GM12872 (cell line): Measurements from ENCODE around the gene ANKH.

Source experiments
- TF ChIP-seq, protein P1 (sequence below): IDR thresholded peaks from 3 replicates; pipeline ENCODE4 v1.5.1; 2011; ENCODE audit warnings: low read depth, mild to moderate bottlenecking, low read length, moderate library complexity; ENCODE audit not compliant: insufficient read depth

Gene ANKH

DNA sequence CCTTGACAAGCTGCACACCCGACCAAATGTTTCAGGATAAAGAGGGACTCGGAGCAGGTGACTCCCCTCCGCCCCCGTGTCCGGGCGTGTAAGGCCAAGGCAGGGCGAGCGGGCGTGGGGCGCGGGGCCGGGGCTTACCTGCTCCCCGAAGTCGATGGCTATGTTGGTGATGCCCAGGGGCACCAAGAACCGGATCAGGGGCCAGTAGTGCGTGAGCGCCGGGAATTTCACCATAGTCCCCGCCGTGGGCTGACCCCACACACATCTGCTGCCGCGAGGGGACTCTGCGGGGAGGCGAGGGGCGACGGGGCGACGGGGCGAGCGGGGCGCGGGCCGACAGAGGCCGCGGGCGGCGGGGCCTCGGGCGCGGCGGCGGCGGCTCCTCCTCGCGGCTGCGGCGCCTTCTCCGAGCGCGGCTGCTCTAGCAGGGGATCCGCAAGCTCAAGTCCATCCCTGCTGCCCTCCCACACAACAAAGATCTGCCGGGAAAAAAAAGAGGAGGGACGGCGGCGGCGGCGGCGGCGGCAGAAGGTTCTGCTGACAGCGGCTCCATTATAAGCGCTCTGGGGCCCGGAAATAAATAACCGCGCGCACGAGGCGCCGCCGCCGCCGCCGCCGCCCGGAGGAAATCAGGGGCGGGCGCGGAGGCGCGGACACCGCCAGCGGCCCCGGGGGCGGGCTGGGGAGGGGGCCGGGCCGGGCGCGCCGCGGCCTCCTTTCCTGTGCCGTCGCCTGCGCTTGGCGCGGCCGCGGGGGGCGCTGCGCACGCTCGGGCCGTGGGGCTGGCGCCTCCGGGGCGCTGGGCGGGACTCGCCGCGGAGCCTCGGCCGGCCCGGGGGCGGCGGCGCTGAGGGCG, at the start of gene ANKH:
ANKH (minus strand) TSS at position 565 of the 856 bp plus-strand sequence; CDS start at position 234, 331 bp downstream.
- TF ChIP-seq, protein P1, sequence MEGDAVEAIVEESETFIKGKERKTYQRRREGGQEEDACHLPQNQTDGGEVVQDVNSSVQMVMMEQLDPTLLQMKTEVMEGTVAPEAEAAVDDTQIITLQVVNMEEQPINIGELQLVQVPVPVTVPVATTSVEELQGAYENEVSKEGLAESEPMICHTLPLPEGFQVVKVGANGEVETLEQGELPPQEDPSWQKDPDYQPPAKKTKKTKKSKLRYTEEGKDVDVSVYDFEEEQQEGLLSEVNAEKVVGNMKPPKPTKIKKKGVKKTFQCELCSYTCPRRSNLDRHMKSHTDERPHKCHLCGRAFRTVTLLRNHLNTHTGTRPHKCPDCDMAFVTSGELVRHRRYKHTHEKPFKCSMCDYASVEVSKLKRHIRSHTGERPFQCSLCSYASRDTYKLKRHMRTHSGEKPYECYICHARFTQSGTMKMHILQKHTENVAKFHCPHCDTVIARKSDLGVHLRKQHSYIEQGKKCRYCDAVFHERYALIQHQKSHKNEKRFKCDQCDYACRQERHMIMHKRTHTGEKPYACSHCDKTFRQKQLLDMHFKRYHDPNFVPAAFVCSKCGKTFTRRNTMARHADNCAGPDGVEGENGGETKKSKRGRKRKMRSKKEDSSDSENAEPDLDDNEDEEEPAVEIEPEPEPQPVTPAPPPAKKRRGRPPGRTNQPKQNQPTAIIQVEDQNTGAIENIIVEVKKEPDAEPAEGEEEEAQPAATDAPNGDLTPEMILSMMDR = peak; percentile 39; the same call in 1 of the 3 replicates

DNA sequence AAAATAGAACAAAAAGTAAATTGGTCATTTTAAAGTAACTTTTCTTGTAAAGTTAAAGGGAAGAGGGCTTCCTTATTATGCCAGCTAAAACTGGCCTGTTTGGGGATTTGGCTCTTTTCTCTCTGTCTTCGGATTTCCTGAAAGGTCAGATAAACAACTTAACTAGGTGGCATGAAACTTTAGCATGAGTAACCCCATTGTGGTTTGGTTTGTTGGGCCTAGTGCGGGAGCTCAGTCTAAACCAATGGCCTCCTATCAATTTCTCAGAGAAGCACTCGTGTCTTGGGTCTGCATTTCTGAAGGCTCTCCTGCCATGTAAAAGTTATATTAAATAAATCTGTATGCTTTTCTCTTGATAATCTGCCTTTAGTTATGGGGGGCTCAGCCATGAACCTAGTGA, 48.5 kb upstream of the ANKH start:
- TF ChIP-seq, protein P1 = no peak

DNA sequence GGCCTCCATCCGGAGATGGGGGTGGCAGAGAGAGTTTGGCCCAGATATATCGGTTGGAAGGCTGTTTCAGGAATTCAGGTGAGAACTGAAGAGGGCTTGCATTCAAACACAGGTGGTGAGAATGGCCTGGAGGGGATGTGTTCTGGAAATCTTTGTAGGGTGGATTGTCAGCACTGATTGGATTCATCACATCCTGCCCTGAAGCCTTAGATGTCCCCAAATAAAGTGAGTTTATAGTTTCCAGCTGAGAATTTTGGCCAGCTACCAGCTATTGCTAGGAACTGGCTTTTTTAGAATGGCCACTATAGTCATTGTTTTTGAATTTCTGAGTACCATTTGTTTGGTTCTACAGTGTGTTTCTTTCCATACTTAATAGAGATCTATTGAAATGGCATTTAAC, 46.1 kb upstream of the ANKH start:
- TF ChIP-seq, protein P1 = no peak

DNA sequence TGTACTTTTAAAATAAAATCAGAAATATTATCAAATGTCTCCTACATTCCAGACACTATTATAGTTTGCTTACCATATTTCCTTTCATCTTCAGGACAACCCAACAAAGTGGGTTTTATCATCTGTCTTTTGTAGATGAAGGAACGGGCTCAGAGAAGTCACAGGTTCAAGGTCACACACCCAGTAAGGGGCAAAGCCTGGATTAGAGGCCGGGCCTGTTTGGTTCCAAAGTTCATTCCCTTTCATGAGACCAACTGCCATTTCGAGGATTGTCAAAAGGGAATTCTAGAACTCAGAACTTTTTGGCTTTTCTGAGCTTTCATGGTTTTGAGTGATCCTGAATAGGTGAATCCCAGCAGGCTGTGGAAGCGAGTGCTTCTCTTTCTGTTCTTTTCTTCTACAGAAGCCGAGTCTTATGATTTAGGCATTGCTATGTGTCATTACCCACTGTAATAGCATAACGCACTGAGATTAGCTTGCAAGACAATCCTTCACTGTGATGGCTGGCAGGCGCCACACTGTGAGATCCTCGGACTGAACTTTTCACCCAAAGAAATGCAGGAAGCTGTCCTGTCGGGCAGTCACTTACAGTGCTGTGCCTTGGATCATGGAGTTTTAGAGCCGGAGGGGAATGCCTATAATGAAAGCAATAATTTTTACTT, 43.8 kb upstream of the ANKH start:
- TF ChIP-seq, protein P1 = no peak

DNA sequence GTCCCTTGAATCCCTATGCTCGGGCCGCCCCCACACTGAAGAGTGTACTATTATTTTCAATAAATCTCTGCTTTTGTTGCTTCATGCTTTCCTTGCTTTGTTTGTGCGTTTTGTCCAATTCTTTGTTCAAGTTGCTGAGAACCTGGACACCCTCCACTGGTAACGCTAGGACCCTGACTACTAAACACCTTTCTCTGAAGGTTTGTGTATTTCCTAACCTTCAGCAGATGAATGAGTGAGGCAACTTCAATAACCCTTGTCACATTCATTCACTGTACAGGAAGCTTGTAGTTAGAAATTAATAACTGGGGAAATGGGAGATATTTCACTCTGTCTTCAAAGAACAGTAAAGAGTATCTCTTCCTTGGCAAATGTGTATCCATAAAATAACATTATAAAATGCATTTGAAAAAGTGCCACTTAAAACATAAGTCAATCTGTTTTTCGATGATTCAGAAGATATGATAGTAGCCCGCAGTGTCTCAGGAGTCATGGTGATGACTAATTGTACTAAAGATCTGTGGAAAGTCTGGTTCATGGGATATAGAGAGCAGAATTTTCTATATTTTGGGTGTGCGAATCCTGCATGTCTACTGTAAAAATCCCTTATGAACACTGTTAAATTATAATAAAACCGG, 43.2 kb upstream of the ANKH start:
- TF ChIP-seq, protein P1 = no peak

DNA sequence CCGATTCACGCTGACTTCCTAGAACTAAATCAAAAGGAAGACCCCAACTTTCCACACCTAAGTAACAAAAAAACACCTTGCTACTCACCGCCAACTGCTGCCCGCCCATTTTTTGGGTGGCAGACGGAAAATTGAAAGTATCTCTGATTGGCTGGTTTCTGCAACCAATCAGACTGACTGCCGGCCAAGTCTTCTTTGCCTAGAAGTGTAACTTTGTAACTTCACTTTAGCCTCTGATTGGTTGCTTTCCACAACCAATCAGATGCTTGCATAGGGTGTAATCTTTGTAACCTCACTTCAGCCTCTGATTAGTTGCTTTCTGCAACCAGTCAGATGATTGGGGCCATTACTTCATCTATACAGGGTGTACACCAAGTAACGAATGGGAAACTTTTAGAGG, 42.6 kb upstream of the ANKH start:
- TF ChIP-seq, protein P1 = no peak

DNA sequence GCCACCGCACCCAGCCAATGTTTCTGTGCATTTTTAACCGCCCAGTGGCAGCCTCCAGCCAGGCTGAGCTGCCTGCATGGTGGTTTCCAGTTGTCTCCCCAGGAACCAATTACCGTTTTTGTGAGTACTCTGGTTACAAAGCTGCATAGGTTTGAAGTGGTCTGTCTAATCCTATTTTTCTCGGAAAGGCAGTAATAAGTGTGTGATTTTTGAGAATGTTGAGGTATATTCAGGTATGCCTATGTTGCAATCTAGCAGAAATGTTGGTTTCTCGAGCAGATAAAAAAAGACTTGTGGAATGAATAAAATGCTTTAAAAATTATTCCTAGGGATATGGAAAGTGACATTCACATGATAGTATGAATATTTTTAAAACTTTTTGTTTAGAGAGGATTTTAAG, 41.5 kb upstream of the ANKH start:
- TF ChIP-seq, protein P1 = no peak
